GM18873 (cell line): Measurements from ENCODE around the gene PDC.
A peak's percentile ranks its signal among the peaks of the same experiment; 100 is the strongest.

Source experiments
- ATAC-seq: cut with Tn5 transposase; IDR thresholded peaks from one replicate; pipeline ENCODE4 v1.9.1; 2021; ENCODE audit warnings: mild to moderate bottlenecking, moderate library complexity, moderate number of reproducible peaks; ENCODE audit not compliant: unreplicated experiment, low FRiP score

PDC gene

DNA sequence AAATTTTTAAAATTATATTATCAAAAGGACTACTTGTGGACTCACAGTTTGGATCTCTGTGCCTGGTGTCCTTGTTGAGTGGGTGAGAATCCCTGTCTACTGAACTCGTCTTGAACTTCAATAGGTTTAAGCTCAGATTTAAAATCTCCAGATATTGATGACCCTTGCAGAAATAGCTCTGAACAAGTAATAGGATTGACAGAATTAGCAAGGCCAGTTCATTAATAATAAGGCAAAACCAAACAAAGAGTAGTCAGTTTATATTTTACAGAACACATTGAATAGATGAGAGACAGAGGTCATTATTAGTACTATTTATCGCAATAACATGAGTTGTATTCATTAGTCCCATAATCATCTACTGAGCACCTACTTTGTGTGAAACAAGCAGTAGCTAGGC, at the start of gene PDC:
TSS of gene PDC (minus strand) at position 101 of the 400 bp plus-strand sequence. CDS start 11,655 bp downstream, outside the sequence.
- no peak for ATAC-seq

DNA sequence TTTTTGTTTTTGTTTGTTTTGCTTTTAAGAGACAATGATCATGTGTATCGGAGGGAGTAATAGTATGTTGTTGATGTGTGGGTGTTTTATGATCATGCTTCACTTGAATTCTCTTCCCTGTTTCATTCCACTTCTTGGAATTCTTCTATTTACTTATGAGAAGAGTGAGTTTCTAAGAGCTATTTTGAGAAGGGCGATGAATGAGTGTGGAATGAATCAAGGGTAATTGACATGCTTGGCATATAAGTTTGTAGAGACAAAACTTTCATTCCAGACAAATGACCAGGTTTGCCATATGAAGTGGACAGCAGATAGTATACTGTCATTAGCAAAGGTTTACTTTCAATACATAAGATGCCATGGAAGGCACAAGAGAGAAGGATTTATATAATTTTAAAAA, 42.3 kb upstream of the PDC start:
- no peak for ATAC-seq

DNA sequence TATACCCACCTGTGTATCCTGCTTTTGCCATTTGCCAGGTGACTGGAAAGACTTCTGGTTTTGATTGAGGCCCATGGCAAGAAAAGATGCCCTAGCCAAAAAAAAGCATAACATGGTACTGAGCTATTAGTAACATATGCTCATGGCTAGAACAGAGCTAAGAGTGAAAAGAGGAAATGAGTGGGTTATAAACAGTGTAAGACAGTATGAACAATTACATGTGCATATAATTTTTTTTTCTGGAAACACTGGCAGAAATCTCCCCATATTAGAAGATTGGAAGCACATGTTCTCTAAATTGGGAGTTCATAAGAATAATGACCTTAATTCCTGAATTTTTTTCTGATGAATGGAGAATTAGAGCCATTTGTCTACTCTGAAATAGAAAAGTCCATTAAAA, 41.2 kb upstream of the PDC start:
- ATAC-seq = no peak

DNA sequence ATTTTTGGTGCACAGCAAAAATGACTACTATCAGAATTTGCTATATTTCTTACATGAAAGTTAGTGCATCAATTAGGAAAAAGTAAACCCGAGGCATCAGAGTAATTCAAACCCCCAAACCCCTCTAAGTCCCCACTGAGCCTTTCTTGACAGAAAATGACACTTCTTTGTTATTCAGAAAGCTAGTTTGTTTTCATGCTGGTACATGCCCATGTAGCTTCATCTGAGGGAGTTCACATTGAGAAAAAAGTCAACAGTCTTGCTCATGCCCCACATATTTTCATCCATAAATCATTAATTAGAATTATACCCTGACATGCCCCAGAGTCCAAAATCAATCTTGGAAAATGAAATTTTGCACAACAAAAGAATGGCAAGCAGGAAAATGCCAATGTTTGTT, 39.9 kb upstream of the PDC start:
- no peak for ATAC-seq

DNA sequence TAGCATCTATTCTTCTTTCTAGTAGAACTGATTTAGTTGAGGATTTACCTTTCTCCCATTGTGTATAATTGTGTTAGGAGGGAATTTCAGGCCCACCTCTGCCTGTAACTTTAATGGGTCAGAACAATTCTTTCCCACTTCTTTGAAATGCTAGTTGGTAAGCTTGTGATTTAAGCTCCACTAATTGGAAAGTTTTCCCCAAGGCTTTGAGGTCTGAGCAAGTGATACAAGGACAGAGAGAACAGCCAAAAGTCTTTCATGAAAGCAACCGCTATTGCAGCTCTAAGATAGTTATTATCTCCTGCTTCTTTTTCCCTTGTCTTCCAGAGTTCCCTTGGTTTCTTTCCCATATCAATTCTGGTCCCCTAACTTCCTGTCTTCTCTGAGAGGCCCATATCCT, 38.7 kb upstream of the PDC start:
- no peak for ATAC-seq

DNA sequence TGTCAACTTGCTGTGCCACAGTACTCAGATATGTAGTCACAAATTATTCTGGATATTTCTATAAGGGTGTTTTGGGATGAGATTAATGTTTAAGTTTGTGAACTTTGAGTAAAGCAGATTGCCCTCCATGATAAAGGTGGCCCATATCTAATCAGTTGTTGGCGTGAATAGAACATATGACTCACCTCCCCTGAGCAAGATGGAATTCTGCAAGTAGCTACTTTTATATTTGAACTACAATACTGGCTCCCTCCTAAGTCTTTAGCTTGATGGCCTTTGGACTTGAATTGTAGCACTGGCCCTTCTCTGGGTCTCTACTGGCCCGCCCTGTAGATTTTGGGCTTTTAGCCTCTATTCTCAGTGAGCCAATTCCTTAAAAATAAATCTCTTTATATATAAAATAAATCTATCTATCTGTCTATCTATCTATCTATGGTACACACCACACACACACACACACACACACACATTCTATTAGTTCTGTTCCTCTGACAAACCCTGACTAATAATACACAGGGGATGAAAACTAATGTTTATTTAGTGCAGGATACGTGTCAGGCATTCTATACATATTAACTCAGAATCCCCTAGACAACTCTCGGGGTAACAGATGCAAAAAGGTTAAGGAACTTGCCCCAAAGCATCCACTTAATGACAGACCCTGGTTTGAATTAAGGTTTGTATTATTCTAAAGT, 37.9 kb upstream of the PDC start:
- ATAC-seq = no peak

DNA sequence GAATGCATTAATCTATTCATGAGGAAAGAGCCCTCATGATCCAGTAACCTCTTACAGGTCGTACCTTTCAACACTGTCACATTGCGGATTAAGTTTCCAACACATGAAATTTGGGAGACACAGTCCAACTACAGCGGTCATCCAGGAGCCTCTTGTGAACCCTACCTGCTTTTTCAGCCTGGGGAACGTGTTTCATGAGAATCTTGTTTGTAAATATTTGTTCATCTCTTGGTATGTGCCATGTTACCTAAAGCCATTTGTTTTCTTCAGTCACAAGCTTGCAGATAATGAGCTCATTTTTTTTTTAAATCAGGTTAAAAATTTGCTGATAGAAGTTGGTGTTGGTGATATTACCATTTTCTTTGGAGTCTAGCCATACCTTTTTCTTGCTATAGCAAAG, 37.2 kb upstream of the PDC start:
- ATAC-seq = no peak

DNA sequence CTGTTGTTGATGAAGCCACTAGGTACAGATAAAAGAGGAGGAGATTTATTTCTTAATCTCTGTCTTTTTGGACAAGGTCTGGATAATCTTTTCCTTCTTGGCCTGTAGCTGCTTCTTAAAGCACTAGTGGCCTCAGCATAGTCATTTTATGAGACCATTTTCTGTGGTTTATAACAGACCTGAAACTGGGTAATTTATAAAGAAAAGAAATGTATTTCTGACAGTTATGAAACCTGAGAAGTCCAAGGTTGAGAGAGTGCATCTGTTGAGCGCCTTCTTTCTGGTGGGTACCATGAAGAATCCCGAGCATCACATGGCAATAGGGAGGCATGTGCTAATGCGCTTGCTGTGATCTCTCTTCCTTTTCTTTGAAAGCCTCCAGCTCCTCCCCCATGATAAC, 36.7 kb upstream of the PDC start:
- no peak for ATAC-seq

DNA sequence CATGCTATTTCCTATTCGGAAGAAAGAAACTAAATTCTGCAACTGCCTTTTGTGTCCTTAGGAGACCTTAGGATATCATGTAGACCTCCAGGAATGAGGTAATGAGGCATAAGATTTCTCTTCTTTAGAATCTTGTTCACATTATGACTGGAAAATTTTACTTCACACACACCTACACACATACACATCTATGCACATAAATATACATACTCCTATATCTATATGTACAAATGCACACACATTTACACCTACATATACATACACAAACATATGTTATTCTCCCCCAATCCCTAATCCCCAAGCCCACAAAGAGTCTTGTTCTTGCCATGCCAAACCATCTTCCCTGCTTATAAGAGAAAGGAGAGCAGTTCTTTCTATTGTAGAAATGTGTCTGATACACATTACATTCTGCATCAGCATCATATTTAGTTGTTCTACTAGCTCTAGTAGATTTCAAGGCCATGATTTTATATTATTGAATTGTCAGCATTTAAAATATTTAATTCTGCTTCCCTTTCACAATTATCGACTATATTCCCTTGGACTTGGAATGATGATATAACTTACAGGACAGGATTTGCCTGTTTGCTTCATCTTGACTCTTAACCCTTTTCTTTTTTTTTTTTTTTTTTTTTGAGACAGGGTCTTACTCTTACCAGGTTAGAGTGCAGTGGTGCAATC, 35.4 kb upstream of the PDC start:
- no peak for ATAC-seq

DNA sequence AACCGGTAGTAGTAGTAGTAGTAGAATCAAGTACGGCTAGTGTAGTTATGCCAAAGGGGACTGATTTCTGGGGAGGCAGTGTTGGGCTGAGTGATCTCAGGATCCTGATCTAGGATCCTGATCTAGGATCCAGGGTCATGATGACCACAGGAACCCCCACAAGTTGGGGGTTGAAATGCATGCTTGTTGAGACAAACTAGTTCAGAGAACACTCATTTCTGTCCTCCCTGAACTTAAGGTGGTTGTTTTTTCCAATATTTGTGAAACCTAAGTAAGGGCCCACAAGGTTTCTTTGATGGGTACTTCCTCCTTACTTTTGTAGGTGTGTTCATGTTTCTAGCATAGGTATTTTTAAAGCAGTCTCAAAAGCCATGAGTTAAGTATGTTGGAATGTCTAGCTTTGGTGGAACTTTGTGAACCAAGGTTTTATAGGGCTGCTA, 33.9 kb upstream of the PDC start:
- ATAC-seq = peak; percentile 56

DNA sequence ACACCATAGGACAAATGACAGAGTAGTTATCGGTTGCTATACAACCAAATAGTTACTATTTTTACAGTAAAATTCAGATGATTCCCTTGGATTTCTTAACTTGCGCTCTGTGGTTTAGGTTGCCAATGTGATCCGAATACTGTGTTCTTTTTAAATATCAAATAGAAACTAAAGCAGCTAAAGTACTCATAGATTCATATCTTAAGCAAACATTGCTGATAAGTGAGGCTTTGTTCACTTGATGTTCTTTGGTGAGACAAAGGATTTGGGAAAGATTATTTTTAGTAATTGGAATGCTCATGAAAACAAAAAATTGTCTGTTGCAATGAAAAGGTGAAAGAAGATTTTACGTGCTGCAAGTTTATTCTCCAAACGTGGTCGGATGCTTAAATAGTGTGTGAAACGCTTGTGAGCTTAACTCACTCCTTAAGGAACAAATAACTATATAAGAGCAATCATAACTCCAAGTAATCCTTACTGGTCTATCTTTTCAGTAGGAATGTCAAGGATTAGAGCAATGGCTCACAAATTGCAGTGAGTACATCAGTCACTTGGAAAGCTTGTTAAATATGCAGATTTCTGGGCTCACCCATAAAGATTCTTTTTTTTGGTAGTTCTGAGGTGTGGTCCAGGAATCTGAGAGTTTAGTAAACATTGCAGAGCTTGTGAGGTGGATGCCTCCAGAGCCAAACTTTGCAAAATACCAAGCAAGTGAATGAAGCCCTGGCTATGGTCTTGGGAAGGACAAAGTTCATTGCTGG, 31.8 kb upstream of the PDC start:
- ATAC-seq = no peak

DNA sequence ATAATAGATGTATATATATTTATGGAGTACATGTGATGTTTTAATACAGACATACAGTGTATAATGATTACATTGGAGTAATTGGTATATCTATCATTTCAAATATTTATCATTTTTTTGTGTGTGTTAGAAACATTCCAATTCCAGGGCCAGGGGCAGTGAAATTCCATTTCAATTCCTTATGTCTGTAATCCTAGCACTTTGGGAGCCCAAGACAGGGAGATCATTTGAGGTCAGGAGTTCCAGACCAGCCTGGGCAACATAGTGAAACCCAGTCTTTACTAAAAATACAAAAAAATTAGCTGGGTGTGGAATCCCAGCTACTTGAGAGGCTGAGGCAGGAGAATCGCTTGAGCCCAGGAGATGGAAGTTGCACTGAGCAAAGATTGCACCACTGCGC, 30.4 kb upstream of the PDC start:
- ATAC-seq = no peak

DNA sequence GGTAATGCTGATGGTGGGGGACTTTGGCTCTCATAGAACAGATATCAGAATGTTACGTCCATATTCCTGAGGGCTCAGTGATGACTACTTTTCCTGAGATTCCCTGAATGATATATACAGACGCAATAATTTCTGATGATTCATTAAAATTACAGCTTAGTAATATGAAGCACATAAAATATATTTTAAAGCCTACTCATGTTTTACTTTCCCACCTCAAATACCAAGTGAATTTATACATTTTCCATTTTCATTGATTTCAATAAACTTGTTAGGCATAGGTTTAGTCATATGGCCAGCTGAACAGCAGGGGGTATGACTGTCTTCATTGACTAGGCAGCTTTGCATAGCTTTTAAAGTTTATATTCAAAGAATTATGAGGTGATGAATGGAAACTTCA, 26.2 kb upstream of the PDC start:
- ATAC-seq = no peak

DNA sequence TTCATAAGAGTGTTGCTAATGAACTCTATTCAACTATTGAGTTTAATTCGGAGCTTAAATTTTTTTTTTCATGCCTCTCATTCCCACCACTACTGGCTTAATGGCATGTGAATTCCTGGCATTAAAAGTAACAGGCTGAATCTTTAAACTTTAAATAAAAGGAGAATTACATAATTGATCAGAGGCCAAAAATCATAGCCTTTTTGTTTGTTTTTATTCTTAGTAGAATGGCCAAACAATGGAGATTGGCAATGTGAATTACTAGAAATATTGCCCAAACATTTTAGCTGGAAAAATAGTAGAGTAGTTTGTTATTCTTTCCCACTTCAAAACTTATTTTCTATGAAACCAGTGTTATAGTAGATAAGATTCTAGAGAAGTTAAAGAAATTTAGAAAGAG, 25.1 kb upstream of the PDC start:
- ATAC-seq = no peak

DNA sequence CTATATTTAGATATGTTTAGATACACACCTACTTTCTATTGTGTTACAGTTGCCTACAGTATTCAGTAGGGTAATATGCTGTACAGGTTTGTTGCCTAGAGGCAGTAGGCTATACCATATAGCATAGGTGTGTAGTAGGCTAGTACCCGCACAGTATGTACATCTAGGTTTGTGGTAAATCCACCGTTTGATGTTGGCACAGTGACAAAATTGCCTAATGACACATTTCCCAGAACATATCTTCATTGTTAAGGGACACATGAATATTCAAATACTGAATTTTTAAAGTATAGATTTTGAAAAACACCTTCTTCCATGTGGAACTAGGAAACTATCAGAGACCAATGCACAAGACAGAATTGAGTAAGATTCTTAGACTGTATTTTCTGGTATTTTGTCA, 22.6 kb upstream of the PDC start:
- ATAC-seq = no peak

DNA sequence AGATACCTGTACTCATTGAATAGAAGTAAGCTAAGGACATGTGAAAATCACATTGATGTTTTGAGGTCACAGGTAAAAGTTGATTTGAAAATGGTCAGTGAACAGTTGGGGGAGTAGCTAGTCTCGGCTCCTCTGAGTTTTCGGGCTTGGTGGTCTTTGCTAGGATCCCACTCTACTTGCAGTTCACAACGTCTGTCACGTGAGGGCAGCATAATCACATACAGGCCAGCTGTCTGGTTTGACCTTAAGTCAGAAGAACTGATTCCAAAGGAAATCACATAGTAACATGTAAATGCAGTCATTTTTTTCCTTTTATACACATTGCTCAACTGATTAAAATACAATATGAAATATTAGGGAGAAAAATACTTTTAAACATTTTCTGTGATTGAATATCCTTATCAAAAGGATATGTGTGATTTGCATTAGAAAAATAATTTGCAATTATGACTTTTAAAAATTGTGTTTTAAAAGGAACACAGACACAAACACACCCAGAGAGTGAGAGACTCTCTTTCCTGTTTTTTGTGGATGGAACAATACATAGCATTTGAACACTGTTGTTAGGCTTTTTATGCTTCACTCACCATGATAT, 21.8 kb upstream of the PDC start:
- ATAC-seq = no peak

DNA sequence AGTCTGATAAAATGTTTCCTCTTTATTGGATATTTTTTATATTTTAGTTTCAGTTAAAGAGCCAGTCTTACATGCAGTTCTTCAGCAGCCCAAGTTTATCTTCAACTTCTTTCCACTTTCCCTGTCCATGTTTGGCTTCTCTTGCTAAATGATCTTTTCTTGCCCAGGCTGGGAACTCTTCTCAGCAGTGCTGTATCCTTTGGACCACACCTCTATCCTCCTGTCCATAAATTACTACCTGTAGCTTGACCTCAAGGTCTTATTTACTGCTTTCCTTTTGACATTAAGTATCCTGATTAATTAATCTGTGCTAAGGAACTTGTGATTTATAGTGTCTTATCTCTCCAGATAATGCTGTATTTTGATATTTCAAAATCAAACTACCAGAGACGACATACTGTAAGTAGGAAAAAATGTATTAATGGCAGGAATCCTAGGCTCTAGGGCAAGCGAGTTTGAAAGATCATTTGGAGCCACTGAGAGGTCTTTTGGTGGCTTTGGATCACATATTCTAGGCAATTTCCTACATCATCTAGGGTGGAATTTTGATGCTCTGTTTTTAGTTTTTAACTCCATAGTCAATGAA, 20.5 kb upstream of the PDC start:
- ATAC-seq = no peak

DNA sequence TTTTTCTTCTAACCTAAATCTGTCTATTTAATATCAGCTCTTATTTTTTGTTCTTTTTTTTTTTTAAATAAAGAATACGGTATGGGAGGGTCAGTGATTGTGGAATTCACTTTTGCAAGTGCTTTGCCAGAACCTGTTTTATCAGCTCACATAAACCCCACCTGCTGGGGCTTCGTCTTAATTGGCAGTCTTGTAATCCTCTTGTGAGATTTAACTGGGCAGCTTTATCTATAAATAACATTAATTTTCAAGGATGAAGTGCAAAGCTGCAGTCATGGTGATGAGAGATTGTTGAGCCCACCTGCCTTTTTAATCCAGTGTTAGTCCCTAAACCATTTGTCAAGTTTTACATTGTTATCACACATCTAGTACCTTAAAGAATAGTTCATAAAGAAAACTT, 18.2 kb upstream of the PDC start:
- ATAC-seq = no peak

DNA sequence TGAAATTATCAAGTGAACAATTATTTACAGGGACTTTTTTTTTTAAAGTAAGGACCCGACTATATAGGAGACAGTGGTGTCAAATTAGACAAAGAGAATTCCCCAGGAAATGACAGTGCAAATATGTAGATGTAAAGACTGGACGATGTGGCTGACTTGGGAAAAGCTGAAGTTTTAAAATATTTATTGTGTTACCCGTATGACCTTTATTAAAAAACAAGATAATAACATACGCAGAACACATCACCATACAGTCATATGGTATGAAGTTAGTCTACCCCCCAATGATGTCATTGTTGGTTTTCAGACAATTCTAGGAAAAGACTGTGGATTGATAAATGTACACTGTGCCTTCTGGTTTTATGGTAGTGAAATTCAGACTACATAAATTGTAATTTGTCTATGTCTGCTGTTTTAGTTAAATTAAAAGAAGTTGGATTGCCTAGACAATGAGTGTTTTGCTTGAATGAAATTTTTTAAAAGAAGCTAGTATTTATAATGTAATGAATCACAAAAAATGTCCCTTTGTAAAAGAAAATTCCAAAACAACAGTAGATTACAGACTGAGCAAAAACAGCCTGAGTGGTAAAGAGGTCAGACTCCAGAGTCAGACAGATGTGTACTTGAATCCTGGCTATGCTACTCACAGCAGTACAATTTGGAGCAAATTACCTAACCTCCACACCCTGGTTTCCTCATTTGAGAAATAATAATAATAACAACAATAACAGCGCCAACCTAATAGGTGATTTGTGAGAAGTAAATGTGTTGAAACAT, 15.5 kb upstream of the PDC start:
- ATAC-seq = no peak

DNA sequence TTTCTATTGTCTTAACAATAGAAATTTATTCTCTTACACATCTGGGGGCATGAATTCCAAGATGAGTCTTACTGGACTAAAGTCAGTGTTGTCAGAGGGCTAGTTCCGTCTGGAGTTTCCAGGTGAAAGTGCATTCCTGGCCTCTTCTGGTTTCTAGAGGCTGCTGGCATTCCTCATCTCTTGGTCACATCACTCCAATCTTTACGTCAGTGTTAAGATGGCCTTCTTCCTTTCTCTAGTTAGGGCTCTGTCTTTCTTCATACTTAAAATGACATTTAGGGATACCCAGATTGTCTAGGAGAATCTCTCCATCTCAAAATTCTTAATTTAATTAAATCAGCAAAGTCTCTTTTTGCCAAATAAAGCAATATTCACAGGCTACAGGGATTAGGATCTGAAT, 13.3 kb upstream of the PDC start:
- ATAC-seq = no peak
